GM18909 (cell line): ENCODE results near the gene ZNF184.
"Not testable (repeated sequence)": the region's sequence is repeated elsewhere in the genome, so short reads cannot be mapped to it uniquely, and the experiment has no call there.

Experiments
- ATAC-seq: cut with Tn5 transposase; IDR thresholded peaks from one replicate; pipeline ENCODE4 v1.9.1; 2021; ENCODE audit warnings: mild to moderate bottlenecking; ENCODE audit not compliant: unreplicated experiment, poor library complexity

The ZNF184 gene

GRCh38 chr6:27426045-27426620 lies 46.8 kb downstream of the ZNF184 start:
- no peak for ATAC-seq

DNA sequence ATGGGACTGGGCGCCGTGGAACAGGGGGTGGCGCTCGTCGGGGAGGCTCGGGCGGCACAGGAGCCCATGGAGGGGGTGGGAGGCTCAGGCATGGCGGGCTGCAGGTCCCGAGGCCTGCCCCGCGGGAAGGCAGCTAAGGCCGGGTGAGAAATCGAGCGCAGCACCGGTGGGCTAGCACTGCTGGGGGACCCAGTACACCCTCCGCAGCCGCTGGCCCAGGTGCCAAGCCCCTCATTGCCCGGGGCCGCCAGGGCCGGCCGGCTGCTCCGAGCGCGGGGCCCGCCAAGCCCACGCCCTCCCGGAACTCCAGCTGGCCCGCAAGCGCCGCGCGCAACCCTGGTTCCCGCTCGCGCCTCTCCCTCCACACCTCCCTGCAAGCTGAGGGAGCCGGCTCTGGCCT lies 48.1 kb downstream of the ZNF184 start:
- ATAC-seq = not testable (repeated sequence)

DNA sequence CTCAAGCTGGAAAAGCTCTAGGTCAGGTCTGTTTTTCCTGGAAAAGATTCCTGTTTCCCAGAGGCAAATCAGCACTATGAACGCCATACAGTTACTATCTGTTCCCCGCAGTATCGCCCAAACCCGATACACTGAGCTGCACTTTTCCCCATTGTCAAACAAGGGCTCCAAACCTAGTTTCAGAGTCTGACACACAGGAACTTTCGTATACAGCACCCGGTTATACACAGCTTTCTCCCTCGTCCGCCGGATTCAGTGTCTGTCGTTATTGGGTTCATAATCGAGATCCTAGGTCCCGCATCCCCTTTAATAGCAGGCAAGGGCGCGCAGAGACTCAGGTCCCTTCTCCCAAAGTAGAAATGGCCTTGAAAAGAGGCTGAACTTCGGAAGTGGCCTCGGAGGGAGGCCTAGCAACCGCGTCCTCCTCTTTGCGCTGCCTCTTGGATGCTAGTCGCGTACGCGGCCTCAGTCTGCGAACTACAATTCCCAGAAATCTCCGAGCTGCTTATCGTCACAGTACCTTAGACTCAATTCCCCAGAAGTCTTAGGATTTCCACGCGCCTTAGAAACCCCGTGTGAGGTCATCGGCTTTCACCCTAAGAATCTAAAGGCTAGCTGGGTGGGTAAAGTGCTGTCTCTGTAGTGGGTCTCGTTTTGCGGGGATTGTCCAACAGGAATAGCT lies 50.1 kb downstream of the ZNF184 start:
- ATAC-seq = no peak

- no peak for ATAC-seq
Measured at GRCh38 chr6:27419363-27419762, 53.5 kb downstream of the ZNF184 start.

DNA sequence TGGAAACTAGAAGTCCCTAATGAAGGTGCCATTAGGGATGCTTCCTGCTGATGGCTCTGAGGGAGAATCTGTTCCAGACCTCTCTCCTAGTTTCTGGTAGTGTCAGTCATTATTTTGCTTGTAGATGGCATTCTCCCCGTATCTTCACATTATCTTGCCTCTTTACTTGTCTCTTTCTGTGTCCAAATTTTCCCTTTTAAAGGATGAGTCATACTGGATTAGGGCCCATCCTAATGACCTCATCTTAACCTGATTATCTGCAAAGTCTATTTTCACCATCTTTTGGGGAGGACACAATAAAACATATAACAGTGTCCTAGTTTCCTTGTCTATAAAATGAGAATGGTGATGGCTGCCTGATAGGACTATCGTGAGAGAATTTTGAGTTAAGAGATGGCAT lies 57.0 kb downstream of the ZNF184 start:
- ATAC-seq = no peak

DNA sequence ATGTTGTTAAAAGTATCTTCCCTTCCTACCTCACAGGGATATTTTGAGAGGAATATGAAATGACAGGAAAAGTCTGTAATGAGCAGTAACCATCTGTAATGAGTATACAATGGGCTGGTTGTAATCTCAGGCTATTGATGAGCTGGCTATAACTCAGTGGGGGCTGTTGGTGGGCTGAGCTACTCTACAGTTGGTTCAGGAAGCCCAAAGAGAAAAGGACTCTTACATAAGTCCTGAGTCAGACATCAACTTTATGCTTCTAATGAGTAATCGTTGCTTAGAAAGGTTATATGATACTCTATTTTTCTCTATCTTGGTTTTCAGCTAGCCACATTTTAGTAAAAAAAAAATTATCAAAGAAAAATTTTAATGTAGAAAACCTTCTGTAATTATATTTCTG lies 57.9 kb downstream of the ZNF184 start:
- ATAC-seq = no peak

DNA sequence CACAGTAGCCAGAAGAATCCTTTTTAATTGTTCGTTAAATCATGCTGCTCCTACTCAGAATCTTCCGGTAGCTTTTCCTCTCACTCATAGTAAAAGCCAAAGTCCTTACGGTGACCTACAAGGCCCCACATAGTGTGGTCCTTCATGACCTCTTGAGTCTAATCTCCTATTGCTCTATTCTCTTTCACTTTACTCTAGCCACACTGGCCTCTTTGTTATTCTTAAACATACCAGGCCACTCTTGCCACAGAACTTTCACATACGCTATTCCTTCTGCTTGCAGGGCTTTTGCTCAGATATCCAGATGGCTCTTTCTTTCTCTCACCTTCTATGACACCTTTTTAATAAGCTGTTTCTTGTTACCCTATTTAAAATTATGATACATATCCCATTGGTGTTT lies 58.6 kb downstream of the ZNF184 start:
- ATAC-seq = no peak

GRCh38 chr6:27407153-27407814 lies 65.6 kb downstream of the ZNF184 start:
- ATAC-seq = no peak

GRCh38 chr6:27406085-27406484 lies 66.8 kb downstream of the ZNF184 start:
- ATAC-seq = no peak

GRCh38 chr6:27400877-27401642 lies 71.8 kb downstream of the ZNF184 start:
- no peak for ATAC-seq
